HepG2 (cell line): Measurements from ENCODE around the gene TRIM31. TPM values are rescaled to one million over a fixed set of nuclear protein-coding genes. Genes with fewer than 3 reads are reported as not detected.

Experiments
- ASH2L ChIP-seq: fragments of 300-600, 200-600 bp; sonication (generic); IDR thresholded peaks from 2 replicates; pipeline ENCODE4 v1.7.0; 2017; ENCODE audit warnings: low read depth, mild to moderate bottlenecking, moderate library complexity, mixed read lengths, low read length; ENCODE audit not compliant: insufficient read length
- CC2D1A ChIP-seq: sonication (generic); formaldehyde crosslinking; IDR thresholded peaks from 2 replicates; pipeline ENCODE4 v1.8.1; 2023; ENCODE audit warnings: mild to moderate bottlenecking, missing genetic modification reagents
- CENPT ChIP-seq: sonication (generic); formaldehyde crosslinking; IDR thresholded peaks from 2 replicates; pipeline ENCODE4 v1.8.0; 2022; ENCODE audit warnings: low read depth, mild to moderate bottlenecking, moderate library complexity, missing genetic modification reagents
- EP300 ChIP-seq, 3 experiments: sonication (generic) in 1 of 3; formaldehyde crosslinking in 1 of 3; IDR thresholded peaks; 2 replicates each; pipeline versions ENCODE4 v1.5.1 to v1.6.1; 2011 to 2020; ENCODE audit warnings: low read depth in 2 of 3, low read length in 2 of 3, borderline replicate concordance in 1 of 3, improper control_type of control experiment in 1 of 3, mild to moderate bottlenecking in 1 of 3, missing genetic modification reagents in 1 of 3, moderate library complexity in 1 of 3
- HDAC1 ChIP-seq: sonication (generic); formaldehyde crosslinking; IDR thresholded peaks from 2 replicates; pipeline ENCODE4 v1.5.1; 2020; ENCODE audit warnings: mild to moderate bottlenecking, missing genetic modification reagents
- HES4 ChIP-seq: sonication (generic); formaldehyde crosslinking; IDR thresholded peaks from 2 replicates; pipeline ENCODE4 v1.9.0; 2021; ENCODE audit warnings: mild to moderate bottlenecking, missing genetic modification reagents, borderline replicate concordance
- MED13 ChIP-seq: sonication (generic); formaldehyde crosslinking; IDR thresholded peaks from 2 replicates; pipeline ENCODE4 v1.5.0; 2020; ENCODE audit warnings: missing genetic modification reagents
- MTA3 ChIP-seq: sonication (generic); formaldehyde crosslinking; IDR thresholded peaks from 2 replicates; pipeline ENCODE4 v1.4.0; 2020; ENCODE audit warnings: missing genetic modification reagents
- NCOR1 ChIP-seq: fragments of 200-600 bp; sonication (generic); IDR thresholded peaks from 2 replicates; pipeline ENCODE4 v1.7.0; 2017; ENCODE audit warnings: antibody characterized with exemption, low read length, borderline replicate concordance
- PPARG ChIP-seq: conservative IDR thresholded peaks from 2 replicates; pipeline ENCODE4 v1.6.1; 2016; ENCODE audit warnings: missing biosample characterization, missing genetic modification reagents
- RFXANK ChIP-seq: IDR thresholded peaks from 2 replicates; pipeline ENCODE4 v1.6.1; 2016
- TBX3 ChIP-seq: fragments of 450-650 bp; IDR thresholded peaks from 2 replicates; pipeline ENCODE4 v1.6.1; 2017; ENCODE audit warnings: antibody characterized with exemption, mild to moderate bottlenecking, inconsistent platforms, borderline replicate concordance
- ZBTB7B ChIP-seq: sonication (generic); formaldehyde crosslinking; IDR thresholded peaks from 2 replicates; pipeline ENCODE4 v1.4.0; 2020; ENCODE audit warnings: missing genetic modification reagents
- ZNF44 ChIP-seq: sonication (generic); formaldehyde crosslinking; IDR thresholded peaks from 2 replicates; pipeline ENCODE4 v1.5.1; 2020; ENCODE audit warnings: mild to moderate bottlenecking, missing genetic modification reagents
- ZNF552 ChIP-seq: sonication (generic); formaldehyde crosslinking; IDR thresholded peaks from 2 replicates; pipeline ENCODE4 v1.9.0; 2022; ENCODE audit warnings: missing genetic modification reagents, mild to moderate bottlenecking, borderline replicate concordance
- ZNF598 ChIP-seq: sonication (generic); formaldehyde crosslinking; IDR thresholded peaks from 2 replicates; pipeline ENCODE4 v1.5.1; 2020; ENCODE audit warnings: mild to moderate bottlenecking, missing genetic modification reagents, borderline replicate concordance
- polyA plus RNA-seq, 8 experiments: library from polyadenylated mRNA; depleted of rRNA in 3 of 8; stranded (reverse) in 7 of 8; unstranded in 1 of 8; fragments of >200 nt; fragmentation: Illumina TruSeq in 4 of 8; extraction: Trizol in 4 of 8; gene quantifications; 2 replicates each; pipeline versions ENCODE4 v1.2.1 to v1.2.3, GENCODE V29; 2011 to 2016; ENCODE audit warnings: low read depth in 4 of 8, missing spikeins in 1 of 8, mixed read lengths in 1 of 8; ENCODE audit not compliant: insufficient read depth in 1 of 8
- total RNA-seq, 5 experiments: library from RNA; depleted of rRNA; stranded (reverse); fragments of >200 nt; fragmentation: Illumina TruSeq; extraction: Trizol; gene quantifications; 2 replicates each; pipeline ENCODE4 v1.2.3, GENCODE V29; 2016; ENCODE audit warnings: low read depth in 1 of 5
- TF ChIP-seq, protein P1 (sequence below): sonication (generic); formaldehyde crosslinking; IDR thresholded peaks from 2 replicates; pipeline ENCODE4 v1.8.0; 2022; ENCODE audit warnings: mild to moderate bottlenecking, missing genetic modification reagents
- TF ChIP-seq, protein P2 (sequence below): sonication (generic); formaldehyde crosslinking; IDR thresholded peaks from 2 replicates; pipeline ENCODE4 v1.5.1; 2020; ENCODE audit warnings: mild to moderate bottlenecking, moderate library complexity, missing genetic modification reagents
- TF ChIP-seq, protein P3 (sequence below): conservative IDR thresholded peaks from 2 replicates; pipeline ENCODE4 v1.6.1; 2018; ENCODE audit warnings: missing genetic modification reagents
- TF ChIP-seq, protein P4 (sequence below): sonication (generic); formaldehyde crosslinking; IDR thresholded peaks from 2 replicates; pipeline ENCODE4 v1.4.0; 2020; ENCODE audit warnings: missing genetic modification reagents
- TF ChIP-seq, protein P5 (sequence below): fragments of 450-650 bp; IDR thresholded peaks from 2 replicates; pipeline ENCODE4 v1.6.1; 2016

Gene TRIM31
- total and polyA plus RNA-seq, 2 of the 13 experiments (the other 11 are each of a cell fraction or from before 2014, with no cell fraction given): 0.13 to 0.51 TPM

DNA sequence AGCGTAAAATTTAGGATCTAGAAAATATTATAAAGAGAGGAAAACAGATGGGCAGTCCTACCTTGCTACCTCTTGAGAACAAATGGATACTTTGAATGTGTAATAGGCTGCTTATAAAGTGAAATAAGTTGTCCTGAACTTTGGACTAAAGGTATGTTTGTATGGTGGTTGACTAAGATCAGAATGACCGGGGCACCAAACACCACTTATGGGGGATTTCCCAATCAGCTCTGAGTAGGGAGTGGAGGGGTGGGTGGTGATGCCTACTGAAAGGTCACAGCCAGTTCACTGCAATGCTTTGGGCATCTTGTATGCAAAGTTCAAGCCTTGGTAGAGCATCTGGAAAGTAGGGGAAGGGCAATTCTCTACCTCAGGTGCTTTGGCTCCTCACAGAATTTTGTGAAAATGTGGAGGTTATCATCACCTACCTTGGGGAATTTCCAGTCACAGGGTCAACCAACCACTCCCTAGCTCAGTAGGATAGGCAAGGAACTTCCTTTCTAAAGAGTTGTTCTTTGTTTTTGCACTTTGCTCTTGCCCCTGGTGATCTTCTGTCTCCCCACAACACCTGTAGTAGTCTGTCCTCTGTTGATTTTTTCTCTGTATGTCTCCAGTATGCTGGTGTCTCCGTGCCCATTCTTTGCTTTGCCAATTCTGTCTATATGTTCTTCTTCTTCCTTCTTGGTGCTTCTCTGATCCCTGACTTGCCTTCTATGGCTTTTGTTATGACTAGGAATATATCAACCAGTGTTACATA is at the start of gene TRIM31 (continued):
- TF ChIP-seq, protein P1, sequence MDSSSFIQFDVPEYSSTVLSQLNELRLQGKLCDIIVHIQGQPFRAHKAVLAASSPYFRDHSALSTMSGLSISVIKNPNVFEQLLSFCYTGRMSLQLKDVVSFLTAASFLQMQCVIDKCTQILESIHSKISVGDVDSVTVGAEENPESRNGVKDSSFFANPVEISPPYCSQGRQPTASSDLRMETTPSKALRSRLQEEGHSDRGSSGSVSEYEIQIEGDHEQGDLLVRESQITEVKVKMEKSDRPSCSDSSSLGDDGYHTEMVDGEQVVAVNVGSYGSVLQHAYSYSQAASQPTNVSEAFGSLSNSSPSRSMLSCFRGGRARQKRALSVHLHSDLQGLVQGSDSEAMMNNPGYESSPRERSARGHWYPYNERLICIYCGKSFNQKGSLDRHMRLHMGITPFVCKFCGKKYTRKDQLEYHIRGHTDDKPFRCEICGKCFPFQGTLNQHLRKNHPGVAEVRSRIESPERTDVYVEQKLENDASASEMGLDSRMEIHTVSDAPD (CRISPR knock-in tag): no peak
- TF ChIP-seq EP300 (IDR thresholded peaks at IDR 0.05; ENCODE audit: low read depth in 2 of 2, low read length in 2 of 2) (peak in 1 of 2 experiments; percentile 38; a peak in 1 of 4 replicates), EP300 (CRISPR knock-in tag; IDR thresholded peaks at IDR 0.05; ENCODE audit: borderline replicate concordance) (no peak), ASH2L (peak; percentile 56), HES4 (no peak), ZNF44 (no peak), ZBTB7B (CRISPR knock-in tag) (no peak), CENPT (CRISPR knock-in tag) (no peak), ZNF552 (CRISPR knock-in tag) (no peak), TBX3 (no peak; the same call in 1 of the 2 replicates), ZNF598 (CRISPR knock-in tag) (no peak), RFXANK (no peak), MTA3 (CRISPR knock-in tag) (no peak), MED13 (no peak), CC2D1A (no peak), NCOR1 (no peak; the same call in 1 of the 2 replicates), PPARG (CRISPR knock-in tag) (no peak), HDAC1 (CRISPR knock-in tag) (peak; percentile 24; the same call in 1 of the 2 replicates)
- TF ChIP-seq, protein P2, sequence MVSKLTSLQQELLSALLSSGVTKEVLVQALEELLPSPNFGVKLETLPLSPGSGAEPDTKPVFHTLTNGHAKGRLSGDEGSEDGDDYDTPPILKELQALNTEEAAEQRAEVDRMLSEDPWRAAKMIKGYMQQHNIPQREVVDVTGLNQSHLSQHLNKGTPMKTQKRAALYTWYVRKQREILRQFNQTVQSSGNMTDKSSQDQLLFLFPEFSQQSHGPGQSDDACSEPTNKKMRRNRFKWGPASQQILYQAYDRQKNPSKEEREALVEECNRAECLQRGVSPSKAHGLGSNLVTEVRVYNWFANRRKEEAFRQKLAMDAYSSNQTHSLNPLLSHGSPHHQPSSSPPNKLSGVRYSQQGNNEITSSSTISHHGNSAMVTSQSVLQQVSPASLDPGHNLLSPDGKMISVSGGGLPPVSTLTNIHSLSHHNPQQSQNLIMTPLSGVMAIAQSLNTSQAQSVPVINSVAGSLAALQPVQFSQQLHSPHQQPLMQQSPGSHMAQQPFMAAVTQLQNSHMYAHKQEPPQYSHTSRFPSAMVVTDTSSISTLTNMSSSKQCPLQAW: no peak
- TF ChIP-seq, protein P3, sequence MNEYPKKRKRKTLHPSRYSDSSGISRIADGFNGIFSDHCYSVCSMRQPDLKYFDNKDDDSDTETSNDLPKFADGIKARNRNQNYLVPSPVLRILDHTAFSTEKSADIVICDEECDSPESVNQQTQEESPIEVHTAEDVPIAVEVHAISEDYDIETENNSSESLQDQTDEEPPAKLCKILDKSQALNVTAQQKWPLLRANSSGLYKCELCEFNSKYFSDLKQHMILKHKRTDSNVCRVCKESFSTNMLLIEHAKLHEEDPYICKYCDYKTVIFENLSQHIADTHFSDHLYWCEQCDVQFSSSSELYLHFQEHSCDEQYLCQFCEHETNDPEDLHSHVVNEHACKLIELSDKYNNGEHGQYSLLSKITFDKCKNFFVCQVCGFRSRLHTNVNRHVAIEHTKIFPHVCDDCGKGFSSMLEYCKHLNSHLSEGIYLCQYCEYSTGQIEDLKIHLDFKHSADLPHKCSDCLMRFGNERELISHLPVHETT (CRISPR knock-in tag): no peak
- TF ChIP-seq, protein P4, sequence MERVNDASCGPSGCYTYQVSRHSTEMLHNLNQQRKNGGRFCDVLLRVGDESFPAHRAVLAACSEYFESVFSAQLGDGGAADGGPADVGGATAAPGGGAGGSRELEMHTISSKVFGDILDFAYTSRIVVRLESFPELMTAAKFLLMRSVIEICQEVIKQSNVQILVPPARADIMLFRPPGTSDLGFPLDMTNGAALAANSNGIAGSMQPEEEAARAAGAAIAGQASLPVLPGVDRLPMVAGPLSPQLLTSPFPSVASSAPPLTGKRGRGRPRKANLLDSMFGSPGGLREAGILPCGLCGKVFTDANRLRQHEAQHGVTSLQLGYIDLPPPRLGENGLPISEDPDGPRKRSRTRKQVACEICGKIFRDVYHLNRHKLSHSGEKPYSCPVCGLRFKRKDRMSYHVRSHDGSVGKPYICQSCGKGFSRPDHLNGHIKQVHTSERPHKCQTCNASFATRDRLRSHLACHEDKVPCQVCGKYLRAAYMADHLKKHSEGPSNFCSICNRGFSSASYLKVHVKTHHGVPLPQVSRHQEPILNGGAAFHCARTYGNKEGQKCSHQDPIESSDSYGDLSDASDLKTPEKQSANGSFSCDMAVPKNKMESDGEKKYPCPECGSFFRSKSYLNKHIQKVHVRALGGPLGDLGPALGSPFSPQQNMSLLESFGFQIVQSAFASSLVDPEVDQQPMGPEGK (CRISPR knock-in tag): 0 out of 2 replicates have a peak, but pooled peaks have one; percentile 14
- TF ChIP-seq, protein P5, sequence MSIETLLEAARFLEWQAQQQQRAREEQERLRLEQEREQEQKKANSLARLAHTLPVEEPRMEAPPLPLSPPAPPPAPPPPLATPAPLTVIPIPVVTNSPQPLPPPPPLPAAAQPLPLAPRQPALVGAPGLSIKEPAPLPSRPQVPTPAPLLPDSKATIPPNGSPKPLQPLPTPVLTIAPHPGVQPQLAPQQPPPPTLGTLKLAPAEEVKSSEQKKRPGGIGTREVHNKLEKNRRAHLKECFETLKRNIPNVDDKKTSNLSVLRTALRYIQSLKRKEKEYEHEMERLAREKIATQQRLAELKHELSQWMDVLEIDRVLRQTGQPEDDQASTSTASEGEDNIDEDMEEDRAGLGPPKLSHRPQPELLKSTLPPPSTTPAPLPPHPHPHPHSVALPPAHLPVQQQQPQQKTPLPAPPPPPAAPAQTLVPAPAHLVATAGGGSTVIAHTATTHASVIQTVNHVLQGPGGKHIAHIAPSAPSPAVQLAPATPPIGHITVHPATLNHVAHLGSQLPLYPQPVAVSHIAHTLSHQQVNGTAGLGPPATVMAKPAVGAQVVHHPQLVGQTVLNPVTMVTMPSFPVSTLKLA: no peak
